Measurements from ENCODE around the gene TMPRSS6. TPM values are rescaled to one million over a fixed set of nuclear protein-coding genes. Genes with fewer than 3 reads are reported as not detected.

TMPRSS6 gene
- total RNA-seq, 1 experiment from 2014 or later = 0.39 TPM

- ATAC-seq (peak; percentile 45; the same call in 1 of the 2 replicates), DNase-seq (ENCODE audit: low read depth, low spot score) (no peak)
- no peaks in the 10 kb centered on the region for H3K9me2 ChIP-seq (ENCODE audit: insufficient read depth)
- ChIA-PET RAD21 (ENCODE audit: low non-redundant PET in 1 of 2, low total read pairs in 2 of 2, uncharacterized antibody in 2 of 2, unreplicated experiment in 2 of 2) (no interaction called here), POLR2A (no interaction called here), CTCF (interaction anchor here (1.2 to 6.4 kb wide), 2 partner anchors 11 to 12 kb away, joined by 4 to 33 read pairs; no protein-coding TSS in a partner anchor)
- no peak overlapping the region for H3K4me3 ChIP-seq (replicated peaks in 1 of 2; ENCODE audit: low read depth in 1 of 2, low read length in 2 of 2)
- H2AFZ ChIP-seq (ENCODE audit: low read depth, low read length, poor library complexity, severe bottlenecking) = no peak overlapping the region
- no peaks in the 10 kb centered on the region for H4K20me1 ChIP-seq (ENCODE audit: insufficient read depth)
- BruUV-seq (replicated peaks) = no TSS peak
- H3K36me3 ChIP-seq (ENCODE audit: control insufficient read depth in 1 of 2, insufficient read depth in 2 of 2, low read length in 2 of 2) = peaks cover 3 to 6% of the 10 kb centered on the region in 2 experiments
- TF ChIP-seq CBX3 (IDR thresholded peaks at IDR 0.05; ENCODE audit: low read depth) (no peak), CEBPB (IDR thresholded peaks at IDR 0.05; ENCODE audit: low read depth) (peak; percentile 65), MAX (IDR thresholded peaks at IDR 0.05) (no peak), EZH2phosphoT487 (IDR thresholded peaks at IDR 0.05; ENCODE audit: borderline replicate concordance) (no peak)
- intact Hi-C loops (cut with micrococcal nuclease) = no loop called here
- no peak overlapping the region for H3K9ac ChIP-seq (ENCODE audit: low read length)
- H3K27ac ChIP-seq (ENCODE audit: low read depth, low read length) = no peak overlapping the region
- peak overlapping the region; percentile 23; the same call in 1 of the 2 replicates for H3K4me2 ChIP-seq (ENCODE audit: low read length)
- H3K79me2 ChIP-seq (ENCODE audit: insufficient read depth, low read length) = no peaks in the 10 kb centered on the region
- H3K27me3 ChIP-seq (ENCODE audit: insufficient read depth, low read length) = no peaks in the 10 kb centered on the region
- no peaks in the 10 kb centered on the region for H3K9me3 ChIP-seq (ENCODE audit: control insufficient read depth in 1 of 2, insufficient read depth in 1 of 2, low read depth in 1 of 2, low read length in 2 of 2)
- peaks cover 4 to 15% of the 10 kb centered on the region in 2 experiments; a peak in 3 of 4 replicates for H3K4me1 ChIP-seq (ENCODE audit: control insufficient read depth in 1 of 2, insufficient read depth in 2 of 2, low read length in 2 of 2)
Observed at GRCh38 chr22:37032535-37033460, 76.7 kb downstream of the TMPRSS6 start.

- Histone ChIP-seq H3K79me2 (ENCODE audit: insufficient read depth, low read length) (no peaks in the 10 kb centered on the region), H3K4me3 (replicated peaks in 1 of 2; ENCODE audit: low read depth in 1 of 2, low read length in 2 of 2) (no peak overlapping the region), H3K9me2 (ENCODE audit: insufficient read depth) (no peaks in the 10 kb centered on the region), H4K20me1 (ENCODE audit: insufficient read depth) (no peaks in the 10 kb centered on the region), H3K36me3 (ENCODE audit: control insufficient read depth in 1 of 2, insufficient read depth in 2 of 2, low read length in 2 of 2) (peaks cover 3 to 9% of the 10 kb centered on the region in 2 experiments), H3K27me3 (ENCODE audit: insufficient read depth, low read length) (no peaks in the 10 kb centered on the region), H2AFZ (ENCODE audit: low read depth, low read length, poor library complexity, severe bottlenecking) (no peak overlapping the region), H3K27ac (ENCODE audit: low read depth, low read length) (no peak overlapping the region), H3K9me3 (ENCODE audit: control insufficient read depth in 1 of 2, insufficient read depth in 1 of 2, low read depth in 1 of 2, low read length in 2 of 2) (no peaks in the 10 kb centered on the region), H3K9ac (ENCODE audit: low read length) (no peak overlapping the region), H3K4me1 (ENCODE audit: control insufficient read depth in 1 of 2, insufficient read depth in 2 of 2, low read length in 2 of 2) (peaks cover 4 to 15% of the 10 kb centered on the region in 2 experiments; a peak in 3 of 4 replicates), H3K4me2 (ENCODE audit: low read length) (no peak overlapping the region)
- ChIA-PET RAD21 (ENCODE audit: low non-redundant PET in 1 of 2, low total read pairs in 2 of 2, uncharacterized antibody in 2 of 2, unreplicated experiment in 2 of 2) (no interaction called here), CTCF (interaction anchor here (1.2 to 6.4 kb wide), 2 partner anchors 10 to 13 kb away, joined by 4 to 33 read pairs; no protein-coding TSS in a partner anchor), POLR2A (no interaction called here)
- DNase-seq (ENCODE audit: low read depth, low spot score) = no peak
- no peak for ATAC-seq
- BruUV-seq (replicated peaks) = TSS peak; percentile 4
- intact Hi-C loops (cut with micrococcal nuclease) = no loop called here
- no peak for TF ChIP-seq SP1 (IDR thresholded peaks at IDR 0.05; ENCODE audit: low read depth)
- no peak for TF ChIP-seq YY1 (IDR thresholded peaks at IDR 0.05; ENCODE audit: extremely low read depth, insufficient replicate concordance, low read depth, low read length)
- no peak for TF ChIP-seq CBX3 (IDR thresholded peaks at IDR 0.05; ENCODE audit: low read depth)
- TF ChIP-seq ZNF274 (IDR thresholded peaks at IDR 0.05; ENCODE audit: low read depth, low read length) = no peak
- TF ChIP-seq SRF (IDR thresholded peaks at IDR 0.05; ENCODE audit: low read depth) = no peak
- no peak for TF ChIP-seq EZH2 (IDR thresholded peaks at IDR 0.05)
- TF ChIP-seq ELF1 (IDR thresholded peaks at IDR 0.05; ENCODE audit: borderline replicate concordance, low read depth) = no peak
- no peak for TF ChIP-seq FOSL1 (IDR thresholded peaks at IDR 0.05; ENCODE audit: low read depth)
- no peak for TF ChIP-seq CEBPB (IDR thresholded peaks at IDR 0.05; ENCODE audit: low read depth)
- TF ChIP-seq TCF7L2 (IDR thresholded peaks at IDR 0.05; ENCODE audit: borderline replicate concordance, extremely low read depth, insufficient read depth, insufficient read length) = no peak
- no peak for TF ChIP-seq POLR2AphosphoS5 (IDR thresholded peaks at IDR 0.05; ENCODE audit: low read depth, low read length)
- no peak for TF ChIP-seq REST (IDR thresholded peaks at IDR 0.05; ENCODE audit: low read depth)
- TF ChIP-seq ATF3 (IDR thresholded peaks at IDR 0.05) = no peak
Observed at GRCh38 chr22:37032134-37032534, 77.4 kb downstream of the TMPRSS6 start.

All from HCT116 (cell line).